Measurements from ENCODE around the gene PLEKHA7.

Gene PLEKHA7

DNA sequence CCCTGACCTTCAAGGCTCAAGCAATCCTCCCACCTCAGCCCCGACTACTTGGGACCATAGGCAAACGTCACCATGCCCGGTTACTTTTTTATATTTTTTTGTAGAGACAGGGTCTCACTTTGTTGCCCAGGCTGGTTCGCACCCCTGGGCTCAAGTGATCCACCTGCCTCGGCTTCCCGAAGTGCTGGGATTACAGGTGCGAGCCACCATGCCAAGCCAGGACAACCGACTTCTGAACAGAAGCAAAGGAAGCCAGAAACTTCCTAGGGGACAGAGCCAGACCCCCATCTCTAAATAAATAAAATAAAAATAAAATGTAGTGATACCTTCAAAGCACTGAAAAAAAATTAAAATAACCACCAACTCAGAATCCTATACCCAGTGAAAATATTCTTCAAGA is 249.3 kb downstream of the PLEKHA7 start:
- no peak for DNase-seq

DNA sequence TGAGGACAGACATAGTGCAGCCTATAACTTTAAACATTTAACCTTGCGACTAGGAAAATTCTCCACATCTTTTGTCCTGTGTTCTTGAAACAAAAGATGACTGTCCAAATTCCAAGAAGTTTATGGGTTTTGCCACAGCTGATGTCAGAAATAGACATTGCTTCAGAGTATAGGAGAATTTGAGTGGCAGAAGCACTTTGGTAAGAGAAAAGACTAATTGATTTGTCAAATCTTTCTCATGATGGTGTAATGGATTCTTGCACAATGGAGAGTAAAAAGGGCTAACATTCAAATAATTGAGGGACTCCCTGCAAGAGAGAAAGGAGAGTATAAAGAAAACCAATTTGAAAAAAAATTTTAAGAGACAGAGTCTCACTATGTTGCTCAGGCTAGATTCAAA is 250.5 kb downstream of the PLEKHA7 start:
- no peak for DNase-seq

DNA sequence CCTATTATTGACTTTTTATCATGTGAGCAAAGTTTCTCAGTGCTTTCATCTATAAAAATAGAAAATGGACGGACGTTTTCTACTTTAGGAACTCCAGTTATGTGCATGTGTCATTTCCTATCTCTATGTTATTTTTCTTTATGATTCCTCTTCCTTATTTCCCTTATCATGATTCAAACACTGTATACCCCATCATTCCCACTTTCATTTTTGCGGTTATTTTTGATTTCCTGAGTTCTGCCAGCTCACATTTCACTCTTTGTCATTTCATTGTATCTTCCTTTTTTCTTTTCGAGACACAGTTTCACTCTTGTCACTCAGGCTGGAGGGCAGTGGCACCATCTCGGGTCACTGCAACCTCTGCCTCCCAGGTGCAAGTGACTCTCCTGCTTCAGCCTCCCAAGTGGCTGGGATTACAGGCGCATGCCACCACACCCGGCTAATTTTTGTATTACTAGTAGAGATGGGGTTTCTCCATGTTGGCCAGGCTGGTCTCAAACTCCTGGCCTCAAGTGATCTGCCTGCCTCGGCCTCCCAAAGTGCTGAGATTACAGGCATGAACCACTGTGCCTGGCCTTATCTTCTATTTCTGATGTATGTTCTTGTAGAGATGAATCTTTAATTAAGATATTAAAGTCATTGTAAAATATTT is 254.2 kb downstream of the PLEKHA7 start:
- no peak for DNase-seq

DNA sequence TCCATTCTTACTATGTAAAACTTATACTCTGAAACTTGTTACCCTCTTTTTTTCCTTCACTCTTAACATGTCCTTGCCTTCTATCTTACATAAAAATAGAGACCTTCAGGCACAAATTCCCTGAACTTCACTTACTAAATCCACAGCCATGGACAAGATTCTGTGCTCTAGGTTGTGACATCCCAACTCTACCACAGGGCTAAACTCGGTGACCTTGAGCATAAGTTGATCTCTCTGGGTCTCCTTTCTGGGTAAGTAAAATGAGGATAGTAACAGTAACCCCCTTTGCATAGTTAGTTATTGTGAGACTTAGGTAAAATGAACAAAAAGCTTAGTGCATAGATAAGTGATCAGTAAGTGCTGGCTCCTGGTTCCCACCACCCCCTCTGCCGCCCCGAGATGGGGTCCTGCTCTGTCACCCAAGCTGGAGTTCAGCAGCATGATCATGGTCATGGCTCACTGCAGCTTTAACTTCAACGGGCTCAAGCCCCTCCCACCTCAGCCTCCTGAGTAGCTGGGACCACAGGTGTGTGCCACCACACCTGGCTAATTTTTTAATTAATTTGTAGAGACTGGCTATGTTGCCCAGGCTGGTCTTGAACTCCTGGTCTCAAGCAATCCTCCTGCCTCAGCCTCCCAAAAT is 255.7 kb downstream of the PLEKHA7 start:
- DNase-seq, result no peak

DNA sequence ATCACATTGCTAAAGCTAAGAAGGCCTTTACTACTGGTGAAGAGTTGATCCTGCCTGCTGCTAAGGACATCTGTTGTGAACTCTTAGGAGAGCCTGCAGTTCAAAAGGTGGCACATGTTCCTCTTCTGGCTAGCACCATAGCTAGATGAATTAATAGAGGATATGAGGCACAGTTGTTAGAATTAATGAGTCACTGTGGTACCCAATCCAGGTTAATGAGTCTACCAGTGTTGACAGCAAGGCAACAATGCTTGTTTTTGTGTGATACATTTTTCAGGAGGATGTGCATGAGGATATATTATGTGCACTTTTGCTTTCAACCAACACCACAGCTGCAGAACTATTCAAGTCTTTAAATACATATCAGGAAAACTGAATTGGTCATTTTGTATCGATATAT is 263.8 kb downstream of the PLEKHA7 start:
- DNase-seq, result no peak

DNA sequence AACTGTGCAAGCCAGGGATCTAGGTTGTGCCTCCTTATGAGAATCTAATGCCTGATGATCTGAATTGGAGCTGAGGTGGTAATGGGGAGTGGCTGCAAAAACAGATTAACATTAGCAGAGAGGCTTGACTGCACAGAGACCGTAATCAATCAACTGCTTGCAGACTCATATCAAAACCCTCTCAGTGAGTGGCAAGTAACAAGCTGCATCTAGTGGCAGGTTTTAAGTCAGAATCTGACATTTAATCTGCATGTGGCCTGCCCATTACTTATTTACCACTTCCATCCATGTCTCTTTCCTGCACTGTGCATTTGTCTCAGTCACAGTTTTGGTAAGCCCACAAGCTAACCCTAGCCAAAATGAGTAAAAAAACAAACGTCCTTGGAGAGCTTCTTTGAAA is 264.5 kb downstream of the PLEKHA7 start:
- DNase-seq, result no peak

DNA sequence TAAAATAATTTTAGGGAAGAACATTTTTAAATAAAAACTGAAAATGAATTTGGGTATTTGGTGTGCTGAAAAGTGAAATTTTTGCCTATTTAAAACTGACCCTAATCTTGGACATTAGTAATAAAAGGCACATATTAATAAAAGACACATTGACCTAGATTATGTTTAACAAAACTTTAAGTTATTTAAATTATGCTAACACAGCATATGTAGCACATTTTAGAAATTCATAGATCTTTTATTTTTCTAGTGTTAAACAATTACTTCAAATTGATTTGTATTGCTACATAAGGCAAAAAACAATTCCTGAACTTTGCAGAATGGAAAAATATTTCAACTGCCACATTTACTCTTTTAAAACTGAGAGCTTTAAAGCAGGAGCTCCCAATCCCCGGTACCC is 265.1 kb downstream of the PLEKHA7 start:
- DNase-seq, result no peak

DNA sequence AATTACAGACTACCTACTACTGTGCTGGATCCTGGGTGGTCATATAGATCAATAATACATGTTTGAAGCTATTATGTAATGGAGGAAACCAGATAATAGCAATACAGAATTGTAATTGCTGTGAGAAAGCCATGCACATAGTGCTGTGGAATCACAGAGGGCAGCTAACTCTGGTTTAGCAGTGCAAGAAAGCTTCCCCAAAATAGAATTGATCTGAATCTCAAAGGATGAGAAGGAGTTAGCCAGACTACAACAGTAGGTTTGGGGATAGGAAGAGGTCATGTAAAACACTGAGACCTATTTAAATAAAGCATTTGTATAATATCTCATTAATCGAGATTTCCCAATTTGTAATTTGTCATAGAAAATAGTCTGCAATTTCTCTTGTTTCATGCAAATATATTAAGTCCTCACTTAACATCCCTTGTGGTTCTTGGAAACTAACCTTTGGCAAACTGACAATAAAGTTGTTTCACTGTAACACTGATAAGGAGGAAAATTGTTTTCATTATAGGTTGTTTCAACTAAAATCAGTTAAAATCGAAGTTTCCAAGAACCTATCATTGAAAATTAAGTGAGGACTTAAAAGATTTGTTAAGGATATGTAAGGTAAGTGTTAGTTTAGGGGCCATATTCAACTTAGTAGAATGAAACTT is 268.1 kb downstream of the PLEKHA7 start:
- no peak for DNase-seq

DNA sequence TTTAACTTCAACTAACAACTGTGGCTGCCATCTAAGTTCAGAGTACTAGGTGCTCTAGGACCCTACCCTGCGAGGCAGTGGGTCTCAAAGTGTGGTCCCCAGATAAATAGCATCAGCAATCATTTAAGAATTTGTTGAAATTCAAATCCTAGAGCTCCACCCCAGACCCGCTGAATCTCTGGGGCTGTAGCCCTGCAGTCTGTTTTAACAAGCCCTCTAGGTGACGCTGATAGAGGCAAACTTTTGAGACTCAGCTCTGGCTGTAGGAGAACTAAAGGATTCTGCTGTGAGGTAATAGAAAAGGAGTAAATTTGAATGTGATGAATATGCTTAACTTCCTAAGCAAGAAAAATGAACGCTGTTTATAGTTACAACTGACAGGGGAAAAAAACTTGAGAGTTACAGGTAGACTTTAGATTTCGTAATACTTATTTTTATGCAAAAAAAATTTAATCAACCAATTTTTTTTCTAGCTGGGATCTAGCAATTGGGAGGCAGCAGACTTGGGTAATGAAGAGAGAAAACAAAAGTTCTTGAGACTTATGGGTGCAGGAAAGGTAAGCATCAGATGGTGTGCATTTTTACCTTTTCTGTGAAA is 270.0 kb downstream of the PLEKHA7 start:
- DNase-seq, result no peak

DNA sequence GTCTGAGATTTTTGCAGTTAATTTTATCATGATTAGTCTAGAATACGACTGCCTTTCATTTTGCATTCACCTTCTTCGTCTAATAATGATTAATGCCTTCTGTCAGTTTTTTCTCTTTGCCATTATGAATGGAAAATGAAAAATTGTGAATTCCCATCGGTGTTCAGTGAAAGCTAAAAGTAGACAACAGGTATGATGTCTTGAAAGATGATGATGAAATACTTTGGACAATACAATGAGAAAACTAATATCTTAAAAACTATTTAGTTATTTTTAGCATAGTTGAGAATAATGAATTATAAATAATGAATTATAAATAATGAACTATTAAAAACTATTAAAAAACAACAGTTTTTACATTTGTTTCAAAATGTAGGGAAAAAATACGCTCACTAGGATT is 270.7 kb downstream of the PLEKHA7 start:
- no peak for DNase-seq

DNA sequence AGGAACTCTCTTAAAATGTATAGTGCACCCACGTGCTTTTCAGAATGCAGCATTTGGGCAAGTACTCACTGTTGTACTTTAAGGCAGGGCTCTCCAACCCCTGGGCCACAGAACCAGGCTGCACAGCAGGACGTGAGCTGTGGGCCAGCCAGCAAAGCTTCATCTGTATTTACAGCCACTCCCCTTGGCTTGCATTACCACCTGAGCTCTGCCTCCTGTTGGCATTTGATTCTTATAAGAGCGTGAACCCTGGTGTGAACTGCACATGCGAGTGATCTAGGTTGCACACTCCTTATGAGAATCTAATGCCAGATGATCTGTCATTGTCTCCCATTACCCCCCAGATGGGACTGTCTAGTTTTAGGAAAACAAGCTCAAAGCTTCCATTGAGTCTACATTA is 272.7 kb downstream of the PLEKHA7 start:
- DNase-seq, result no peak

DNA sequence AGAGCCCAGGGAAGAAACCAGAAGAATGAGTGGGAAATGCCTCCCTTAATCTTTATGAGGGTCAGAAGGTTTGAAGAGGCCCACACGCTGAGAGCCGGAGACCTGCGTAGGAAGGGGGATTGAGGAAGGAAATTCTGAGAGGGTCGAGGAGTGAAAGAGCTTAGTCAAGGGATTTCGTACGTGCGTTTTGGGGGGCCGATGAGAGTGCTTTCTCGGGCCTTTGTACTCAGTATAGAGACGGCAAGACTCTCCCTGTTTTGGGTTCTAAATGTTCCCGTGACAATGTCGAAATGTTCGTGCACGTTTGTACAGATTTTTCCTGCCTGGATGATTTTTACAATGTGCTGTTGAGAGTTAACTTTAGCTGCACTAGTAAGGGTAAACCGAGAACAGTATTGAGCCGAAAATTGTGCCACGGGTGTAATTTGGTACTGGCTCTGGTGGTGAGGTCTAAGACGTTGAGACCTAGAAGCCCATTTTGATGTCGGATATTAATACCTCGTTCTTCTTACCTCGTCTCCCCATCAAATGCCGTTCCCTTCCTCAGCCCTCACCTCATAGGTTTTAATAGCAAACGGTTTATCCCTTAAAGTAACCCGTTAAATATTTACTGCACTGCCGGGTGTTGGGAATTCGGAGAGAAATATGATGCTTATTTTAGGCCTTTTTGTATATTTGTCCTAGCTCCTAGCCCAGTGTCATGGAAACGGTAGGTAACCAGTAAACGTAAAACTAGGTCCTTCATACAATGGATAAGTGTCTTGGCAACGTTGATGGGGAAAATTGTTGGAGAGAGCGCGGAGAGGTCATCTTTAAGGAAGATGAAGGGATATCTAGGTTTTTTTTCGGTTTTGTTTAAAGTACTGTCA is 275.0 kb downstream of the PLEKHA7 start:
- DNase-seq, result no peak

DNA sequence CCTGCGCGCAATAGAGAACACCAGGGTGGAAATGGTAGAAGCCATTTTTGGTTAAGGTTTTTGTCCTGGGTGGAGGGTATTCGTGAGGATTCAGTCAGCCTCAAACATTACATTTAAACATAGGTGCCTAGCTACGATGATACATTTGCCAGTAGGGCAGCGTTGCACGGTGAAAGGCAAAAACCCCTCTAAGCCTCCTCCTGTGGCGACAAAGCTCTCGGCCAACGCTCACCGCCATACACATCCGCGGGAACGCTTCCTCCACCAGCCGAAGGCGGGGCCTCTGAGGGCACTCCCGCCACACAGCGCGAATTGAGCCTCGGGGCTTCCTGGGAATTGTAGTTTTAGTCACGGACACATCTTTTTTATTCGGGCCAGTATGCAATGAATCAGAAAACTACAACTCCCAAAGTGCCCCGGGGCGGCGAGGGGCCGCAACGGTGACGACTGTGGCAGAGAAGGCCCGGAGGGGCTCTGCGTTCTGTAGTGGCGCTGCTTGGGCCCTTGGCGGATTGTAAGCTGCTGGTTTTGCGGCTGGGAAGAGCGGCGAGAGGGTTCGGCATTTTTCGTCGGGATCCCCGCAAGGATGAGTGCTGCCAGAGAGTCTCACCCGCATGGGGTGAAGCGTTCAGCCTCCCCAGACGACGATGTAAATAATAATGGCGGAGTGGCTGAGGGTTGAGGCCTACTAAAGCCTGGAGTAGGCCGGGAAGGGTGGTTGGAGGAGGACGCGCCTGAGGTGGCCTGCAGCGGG is 275.8 kb downstream of the PLEKHA7 start, which contains the start of gene C11orf58:
TSS of gene C11orf58 (plus strand) at position 455 of the 754 bp plus-strand sequence. CDS start at position 587, 132 bp downstream.
- peak; percentile 92 for DNase-seq

DNA sequence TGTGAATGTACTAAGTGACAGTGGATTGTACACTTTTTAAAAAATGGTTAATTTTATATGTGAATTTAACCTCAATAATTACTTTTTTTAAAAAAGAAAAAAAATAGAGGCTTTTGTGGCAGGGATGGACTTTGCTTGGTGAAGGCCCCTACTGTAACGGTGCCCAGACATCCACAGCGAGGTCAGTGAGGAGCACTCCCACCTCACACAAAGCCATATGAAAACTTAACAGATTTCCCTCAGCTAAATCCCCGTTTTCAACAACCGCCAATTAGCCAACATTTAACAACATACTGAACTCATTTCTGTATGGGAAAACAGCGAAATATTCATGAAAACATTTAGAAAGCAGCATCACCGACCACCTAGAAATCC is 276.4 kb downstream of the PLEKHA7 start:
- no peak for DNase-seq
